KOPT-K1 (cell line): Measurements from ENCODE around the gene MTMR12.

Experiments
- H3K27ac ChIP-seq: fragments of 200-600 bp; sonication (generic); 2 replicates; pipeline ENCODE4 v1.5.1; 2016; ENCODE audit warnings: antibody characterized with exemption, mild to moderate bottlenecking, low read depth, low read length; ENCODE audit not compliant: poor library complexity, severe bottlenecking
- H3K36me3 ChIP-seq: fragments of 200-600 bp; sonication (generic); 2 replicates; pipeline ENCODE4 v1.5.1; 2017; ENCODE audit warnings: antibody characterized with exemption, mild to moderate bottlenecking, low read length, moderate library complexity; ENCODE audit not compliant: insufficient read depth
- H3K9me3 ChIP-seq: fragments of 200-600 bp; sonication (generic); 2 replicates; pipeline ENCODE4 v1.5.1; 2017; ENCODE audit warnings: antibody characterized with exemption, low read length, mild to moderate bottlenecking; ENCODE audit not compliant: insufficient read depth, poor library complexity, severe bottlenecking

MTMR12 gene

GRCh38 chr5:32201122-32201753 is 111.5 kb downstream of the MTMR12 start:
- Histone ChIP-seq H3K36me3 (no peaks in the 10 kb centered on the region), H3K27ac (no peak overlapping the region), H3K9me3 (no peaks in the 10 kb centered on the region)

DNA sequence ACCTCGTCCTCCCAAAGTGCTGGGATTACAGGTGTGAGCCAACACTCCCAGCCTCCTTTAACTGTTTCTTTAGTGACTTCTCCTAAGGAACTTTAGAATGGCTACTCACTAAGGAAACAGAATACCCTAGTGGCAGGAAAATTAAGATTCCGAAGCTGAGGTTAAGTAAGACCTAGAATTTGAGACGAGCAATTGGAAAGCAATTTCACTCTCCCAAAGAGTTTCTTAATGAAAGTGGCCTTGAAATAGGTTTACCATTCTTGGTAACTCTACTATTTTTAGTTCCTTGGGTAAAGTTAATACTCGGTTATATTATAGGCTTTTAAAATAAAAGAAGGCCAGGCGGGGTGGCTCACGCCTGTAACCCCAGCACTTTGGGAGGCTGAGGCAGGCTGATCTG is 115.7 kb downstream of the MTMR12 start:
- Histone ChIP-seq H3K36me3 (no peaks in the 10 kb centered on the region), H3K27ac (no peak overlapping the region), H3K9me3 (no peaks in the 10 kb centered on the region)

DNA sequence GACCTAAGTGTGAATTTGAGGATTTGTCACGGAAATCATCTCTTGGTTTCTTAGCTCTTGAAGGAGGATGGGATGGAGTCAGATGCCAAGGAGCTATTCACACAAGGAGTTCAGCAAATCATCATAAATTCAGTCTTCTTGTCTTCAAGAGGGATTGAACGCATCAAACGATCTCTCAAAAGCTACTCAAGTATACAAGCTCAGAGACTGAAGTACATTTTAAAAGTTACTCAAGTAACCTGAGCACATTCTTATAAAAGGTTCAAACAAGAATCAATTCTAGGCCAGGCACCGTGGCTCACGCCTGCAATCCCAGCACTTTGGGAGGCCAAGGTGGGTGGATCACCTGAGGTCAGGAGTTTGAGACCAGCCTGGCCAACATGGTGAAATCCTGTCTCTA is 117.5 kb downstream of the MTMR12 start:
- H3K27ac ChIP-seq = no peak overlapping the region
- no peaks in the 10 kb centered on the region for H3K9me3 ChIP-seq
- no peaks in the 10 kb centered on the region for H3K36me3 ChIP-seq

DNA sequence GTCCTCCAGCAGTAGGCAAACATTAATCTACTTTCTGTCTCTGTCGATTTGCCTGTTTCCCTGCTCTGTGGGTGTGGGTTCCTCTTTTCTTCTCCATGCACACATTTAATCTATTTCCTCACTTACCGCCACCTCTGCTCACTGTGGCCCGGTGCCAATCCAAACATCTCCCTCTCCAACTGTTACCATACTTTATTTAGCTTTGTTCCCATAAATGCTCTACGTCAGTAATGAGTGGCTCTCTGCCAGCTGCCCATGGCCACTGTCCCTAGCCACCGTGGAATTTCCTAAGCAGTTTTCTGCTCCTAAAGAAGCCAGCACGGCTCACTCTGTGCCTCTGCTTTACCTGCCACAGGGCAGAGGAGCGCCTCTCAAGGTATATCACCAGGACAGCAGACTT is 119.1 kb downstream of the MTMR12 start:
- no peak overlapping the region for H3K27ac ChIP-seq
- no peaks in the 10 kb centered on the region for H3K9me3 ChIP-seq

GRCh38 chr5:32190095-32190494 is 122.6 kb downstream of the MTMR12 start:
- no peaks in the 10 kb centered on the region for H3K36me3 ChIP-seq
- H3K27ac ChIP-seq = no peak overlapping the region
- H3K9me3 ChIP-seq = peaks cover 9% of the 10 kb centered on the region

More for the DNA sequence above, 119.1 kb downstream of the MTMR12 start:
- no peaks in the 10 kb centered on the region for H3K36me3 ChIP-seq

- H3K9me3 ChIP-seq = peaks cover 9% of the 10 kb centered on the region
- H3K36me3 ChIP-seq = no peaks in the 10 kb centered on the region
- H3K27ac ChIP-seq = no peak overlapping the region
These were observed 125.1 kb downstream of the MTMR12 start for GRCh38 chr5:32187675-32188074.

- H3K27ac ChIP-seq = no peak overlapping the region
- H3K9me3 ChIP-seq = peaks cover 4% of the 10 kb centered on the region
- H3K36me3 ChIP-seq = no peaks in the 10 kb centered on the region
These were observed 130.2 kb downstream of the MTMR12 start for GRCh38 chr5:32182463-32183063.
